NCI-H1694 treated with DMSO at 0.1 percent for 48 hours (cell line): ENCODE results near the gene MCU.
"Not testable (repeated sequence)": the region's sequence is repeated elsewhere in the genome, so short reads cannot be mapped to it uniquely, and the experiment has no call there.

ENCODE experiments used
- DNase-seq: peaks from one replicate; lab custom pipeline; 2025; lab: John Stamatoyannopoulos, UW

The MCU gene

GRCh38 chr10:72762042-72762441, 70.1 kb downstream of the MCU start:
- no peak for DNase-seq

GRCh38 chr10:72763201-72763600, 71.3 kb downstream of the MCU start:
- no peak for DNase-seq

GRCh38 chr10:72764151-72764550, 72.2 kb downstream of the MCU start:
- DNase-seq: no peak

GRCh38 chr10:72765051-72765745, 73.3 kb downstream of the MCU start:
- DNase-seq: no peak

DNA sequence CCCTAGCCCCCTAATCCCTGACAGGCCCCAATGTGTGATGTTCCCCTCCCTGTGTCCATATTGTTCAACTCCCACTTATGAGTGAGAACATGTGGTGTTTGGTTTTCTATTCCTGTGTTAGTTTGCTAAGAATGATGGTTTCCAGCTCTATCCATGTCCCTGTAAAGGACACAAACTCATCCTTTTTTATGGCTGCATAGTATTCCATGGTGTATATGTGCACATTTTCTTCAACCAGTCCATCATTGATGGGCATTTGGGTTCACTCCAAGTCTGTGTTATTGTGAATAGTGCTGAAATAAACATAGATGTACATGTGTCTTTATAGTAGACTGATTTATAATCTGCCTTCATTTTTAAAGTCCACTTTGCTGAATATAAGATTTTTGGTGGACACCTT, 79.3 kb downstream of the MCU start:
- not testable (repeated sequence) for DNase-seq

DNA sequence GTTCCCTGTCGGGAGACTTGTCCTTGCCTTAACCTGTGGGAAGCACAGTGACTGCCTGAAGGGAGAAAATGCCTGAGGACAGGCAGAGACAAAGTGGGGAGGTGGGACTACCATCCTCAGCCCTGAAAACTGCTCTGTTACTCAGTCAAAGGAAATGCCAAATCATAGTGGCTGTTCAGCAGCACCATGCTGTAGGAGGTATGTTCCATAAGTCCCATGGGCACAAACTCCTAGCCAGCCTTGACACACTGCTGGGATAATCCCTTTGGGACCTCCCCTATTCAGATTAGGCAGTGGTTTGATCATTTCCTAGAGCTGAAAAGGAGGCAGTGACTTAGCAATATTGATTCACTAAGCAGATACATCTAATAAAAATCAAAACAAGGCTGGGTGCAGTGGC, 80.1 kb downstream of the MCU start:
- no peak for DNase-seq

- no peak for DNase-seq
Measured at GRCh38 chr10:72779874-72780273, 87.9 kb downstream of the MCU start.

- no peak for DNase-seq
Measured at GRCh38 chr10:72782649-72783330, 90.8 kb downstream of the MCU start.

DNA sequence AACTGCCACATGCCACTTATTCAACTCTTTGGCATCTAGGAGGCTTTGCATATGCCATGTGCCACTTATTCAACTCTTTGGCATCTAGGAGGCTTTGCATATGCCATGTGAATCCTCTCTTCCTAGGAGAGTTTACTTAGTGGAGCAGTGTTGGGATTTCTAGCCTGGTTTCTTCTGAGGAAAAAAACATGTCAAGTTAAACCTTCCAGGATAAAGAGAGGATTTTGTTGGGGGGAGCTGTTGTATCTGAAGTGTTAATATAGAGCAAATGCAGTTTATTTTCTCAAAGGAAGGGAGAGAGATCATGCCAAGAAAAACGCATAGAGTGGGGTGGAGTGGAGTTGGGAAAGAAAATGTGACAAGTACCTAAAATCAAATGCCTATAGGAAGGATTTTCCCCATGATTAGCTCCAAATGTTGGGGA, 91.5 kb downstream of the MCU start:
- DNase-seq: no peak

GRCh38 chr10:72784551-72785351, 92.8 kb downstream of the MCU start:
- DNase-seq: no peak

GRCh38 chr10:72785409-72785808, 93.5 kb downstream of the MCU start:
- no peak for DNase-seq

GRCh38 chr10:72790216-72790990, 98.5 kb downstream of the MCU start:
- no peak for DNase-seq

- DNase-seq: no peak
Measured at GRCh38 chr10:72792288-72792687, 100.3 kb downstream of the MCU start.

DNA sequence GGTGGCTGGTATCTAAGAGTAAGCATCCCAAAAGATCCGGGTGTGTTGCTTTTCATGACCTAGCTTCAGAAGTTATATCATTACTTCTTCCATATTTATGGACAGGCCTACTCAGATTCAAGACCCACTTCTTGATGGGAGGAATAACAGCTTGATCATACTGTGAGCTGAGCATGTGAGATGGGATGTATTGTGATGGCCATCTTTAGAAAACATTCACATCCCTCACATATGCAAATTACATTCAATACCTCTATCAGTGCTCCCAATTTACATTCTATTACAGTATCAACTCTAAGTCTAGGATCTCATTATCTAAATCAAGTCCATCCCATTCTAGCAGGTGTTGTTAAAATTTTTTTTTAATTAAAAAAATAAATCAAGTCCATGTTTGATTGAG, 101.8 kb downstream of the MCU start:
- no peak for DNase-seq

DNA sequence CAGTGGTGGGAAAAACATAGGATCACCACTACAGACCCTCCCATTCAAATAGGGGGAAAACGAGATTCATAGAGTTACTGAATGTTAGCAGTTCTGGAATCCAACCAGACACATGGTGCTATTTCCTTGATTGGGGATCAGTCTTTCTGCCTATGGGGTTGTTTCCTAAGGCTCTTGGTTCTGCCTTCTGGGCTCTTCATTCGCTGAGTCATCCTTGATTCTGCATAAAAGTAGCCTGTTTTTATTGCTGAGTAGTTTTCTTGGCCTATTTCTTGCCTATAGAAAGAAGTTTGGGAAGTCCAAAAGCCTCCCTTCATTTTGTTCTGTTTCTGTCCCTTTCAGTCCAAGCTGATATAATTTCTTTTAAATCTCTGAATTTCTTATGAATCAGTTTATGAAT, 102.3 kb downstream of the MCU start:
- DNase-seq: no peak

GRCh38 chr10:72796042-72796441, 104.1 kb downstream of the MCU start:
- DNase-seq: no peak

DNA sequence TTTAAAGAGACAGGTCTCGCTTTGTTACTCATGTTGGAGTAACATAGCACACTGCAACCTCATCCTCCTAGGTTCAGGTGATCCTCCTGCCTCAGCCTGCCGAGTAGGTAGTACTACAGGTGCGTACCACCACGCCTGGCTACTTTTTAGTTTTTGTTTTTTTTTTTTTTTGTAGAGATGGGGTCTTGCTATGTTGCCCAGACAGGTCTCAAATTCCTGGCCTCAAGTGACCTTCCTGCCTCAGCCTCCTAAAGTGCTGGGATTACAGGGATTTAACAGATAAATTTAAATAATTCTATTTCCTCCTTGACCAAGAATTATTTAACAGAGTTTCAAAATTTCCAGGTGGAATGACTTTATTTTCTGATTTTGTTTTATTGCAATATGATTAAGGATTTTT, 104.6 kb downstream of the MCU start:
- DNase-seq: no peak

GRCh38 chr10:72800000-72800740, 108.2 kb downstream of the MCU start:
- no peak for DNase-seq

GRCh38 chr10:72800741-72801092, 108.8 kb downstream of the MCU start:
- DNase-seq: no peak

DNA sequence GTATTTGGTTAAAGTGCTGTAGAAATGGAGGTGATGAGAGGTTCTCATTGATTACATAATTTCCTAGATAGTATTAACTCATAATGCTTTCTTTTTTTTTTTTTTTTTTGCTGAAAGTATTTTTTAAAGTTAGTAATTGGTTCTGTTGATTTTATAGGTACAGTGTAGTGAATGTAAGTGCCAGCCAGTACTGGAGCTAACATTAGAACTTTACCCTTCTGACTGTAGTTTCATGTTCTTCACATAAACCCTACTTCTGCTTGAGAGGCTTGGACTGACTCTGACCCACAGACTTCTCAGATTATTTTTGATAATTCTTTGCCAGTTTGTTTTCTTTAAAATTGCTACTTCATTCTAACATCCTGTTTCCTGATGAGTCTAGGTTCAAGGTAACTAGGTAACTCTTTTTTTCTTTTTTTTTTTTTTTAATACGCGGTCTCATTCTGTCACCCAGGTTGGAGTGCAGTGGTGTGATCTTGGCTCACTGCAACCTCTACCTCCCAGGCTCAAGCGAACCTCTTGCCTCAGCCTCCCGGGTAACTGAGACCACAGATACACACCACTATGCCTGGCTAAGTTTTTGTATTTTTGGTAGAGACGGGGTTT, 109.4 kb downstream of the MCU start:
- DNase-seq: no peak

DNA sequence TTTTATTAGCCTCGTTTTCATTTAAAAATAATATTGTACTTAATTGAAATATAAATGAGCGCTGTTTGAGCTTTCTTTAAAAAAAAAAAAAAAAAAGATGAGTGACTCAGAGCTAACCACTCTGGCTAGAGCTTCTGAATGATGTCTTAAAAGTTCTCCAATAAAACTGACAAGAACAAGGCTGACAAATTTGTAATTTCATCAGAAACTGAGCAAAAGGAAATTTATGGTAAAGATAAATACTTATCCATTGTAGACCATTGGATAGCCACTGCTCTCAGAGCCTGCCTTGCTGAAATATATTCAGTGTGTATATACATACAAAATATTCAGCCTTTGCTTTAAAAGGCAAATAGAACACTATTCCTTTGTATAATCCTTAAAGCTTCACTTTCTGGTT, 110.4 kb downstream of the MCU start:
- DNase-seq: no peak
